ENCODE measurements around the gene GALNT12.

DNA sequence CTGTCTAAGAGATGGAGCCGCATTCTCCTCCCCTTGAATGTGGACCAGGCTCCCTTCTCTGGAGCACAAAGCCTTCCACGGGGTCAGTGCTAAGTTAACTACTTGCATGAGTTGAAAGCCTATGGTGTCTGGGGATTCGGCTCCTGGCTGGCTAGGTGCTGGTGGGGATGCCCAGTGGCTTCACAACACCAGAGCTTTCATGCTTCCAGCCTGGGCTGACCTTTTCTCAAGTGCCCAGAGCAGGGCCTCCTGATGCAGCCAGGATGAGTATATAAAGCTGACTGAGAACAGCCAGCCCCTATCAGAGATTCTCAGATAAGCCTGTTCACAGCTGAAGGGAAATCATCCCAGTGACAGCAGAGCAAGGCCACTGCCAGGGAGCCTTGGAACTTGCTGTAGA lies 11.8 kb downstream of the GALNT12 start:
- TF ChIP-seq, protein P1, sequence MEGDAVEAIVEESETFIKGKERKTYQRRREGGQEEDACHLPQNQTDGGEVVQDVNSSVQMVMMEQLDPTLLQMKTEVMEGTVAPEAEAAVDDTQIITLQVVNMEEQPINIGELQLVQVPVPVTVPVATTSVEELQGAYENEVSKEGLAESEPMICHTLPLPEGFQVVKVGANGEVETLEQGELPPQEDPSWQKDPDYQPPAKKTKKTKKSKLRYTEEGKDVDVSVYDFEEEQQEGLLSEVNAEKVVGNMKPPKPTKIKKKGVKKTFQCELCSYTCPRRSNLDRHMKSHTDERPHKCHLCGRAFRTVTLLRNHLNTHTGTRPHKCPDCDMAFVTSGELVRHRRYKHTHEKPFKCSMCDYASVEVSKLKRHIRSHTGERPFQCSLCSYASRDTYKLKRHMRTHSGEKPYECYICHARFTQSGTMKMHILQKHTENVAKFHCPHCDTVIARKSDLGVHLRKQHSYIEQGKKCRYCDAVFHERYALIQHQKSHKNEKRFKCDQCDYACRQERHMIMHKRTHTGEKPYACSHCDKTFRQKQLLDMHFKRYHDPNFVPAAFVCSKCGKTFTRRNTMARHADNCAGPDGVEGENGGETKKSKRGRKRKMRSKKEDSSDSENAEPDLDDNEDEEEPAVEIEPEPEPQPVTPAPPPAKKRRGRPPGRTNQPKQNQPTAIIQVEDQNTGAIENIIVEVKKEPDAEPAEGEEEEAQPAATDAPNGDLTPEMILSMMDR (optimal IDR thresholded peaks at IDR 0.05 in 1 of 3, IDR thresholded peaks at IDR 0.05 in 1 of 3, conservative IDR thresholded peaks at IDR 0.05 in 1 of 3; ENCODE audit: extremely low read depth in 1 of 3, insufficient read depth in 2 of 3, low read length in 3 of 3): no peak
- no peak for TF ChIP-seq EZH2 (IDR thresholded peaks at IDR 0.05; ENCODE audit: low read length)
